K562 (cell line): Measurements from ENCODE around the gene SPG21. TPM values are rescaled to one million over a fixed set of nuclear protein-coding genes. Genes with fewer than 3 reads are reported as not detected.

Source experiments
- ATAC-seq: fragments of 200-7000 bp; cut with Tn5 transposase; 3 replicates; pipeline ENCODE4 v1.9.1; 2020; ENCODE audit warnings: moderate library complexity
- BruUV-seq: library from RNA; stranded (reverse); fragments of 400-500 nt; replicated peaks from 2 replicates; lab custom pipeline; 2021; lab: Mats Ljungman, UMichigan
- CTCF ChIA-PET: fragments of 300-600 bp; formaldehyde crosslinking; extraction: SDS; loops from one replicate; lab custom pipeline; 2021; ENCODE audit warnings: low intra/inter-chr PET ratio; lab: Yijun Ruan, JAX
- POLR2A ChIA-PET: fragments of 300-600, 350-650 bp; sonication (Branson Sonifier 250); formaldehyde crosslinking; extraction: SDS; loops from one replicate; lab custom pipeline; 2021; ENCODE audit warnings: antibody characterized with exemption, inconsistent platforms; lab: Yijun Ruan, JAX
- DNase-seq, 4 experiments: peaks; one replicate each; pipeline versions ENCODE4 v3.0.0 to v3.0.0-alpha.2; 2011 to 2018; ENCODE audit warnings: low spot score in 3 of 4, mixed read lengths in 3 of 4; ENCODE audit errors: extremely low read depth in 1 of 4
- FAIRE-seq: peaks from 2 replicates; lab custom pipeline; 2011; peaks lifted over from hg19 to GRCh38; lab: Jason Lieb, UNC
- H2AFZ ChIP-seq: 2 replicates; pipeline ENCODE4 v1.6.0; 2011; ENCODE audit warnings: low read depth, low read length, control low read depth, inconsistent platforms
- H3K27ac ChIP-seq: fragments of 200-600 bp; 3 replicates; pipeline ENCODE4 v1.8.0; 2011; ENCODE audit warnings: low read depth, mild to moderate bottlenecking, control low read depth, inconsistent platforms, low read length, moderate library complexity, mixed read lengths; ENCODE audit errors: extremely low read depth
- H3K27me3 ChIP-seq, 2 experiments: fragments of 300-600 bp in 1 of 2; 2 replicates in 1 of 2; 3 replicates in 1 of 2; pipeline versions ENCODE4 v1.6.0 to v1.8.0; 2011; ENCODE audit warnings: inconsistent platforms in 2 of 2, low read length in 2 of 2, mild to moderate bottlenecking in 1 of 2, mixed read lengths in 1 of 2, moderate library complexity in 1 of 2; ENCODE audit not compliant: control insufficient read depth in 2 of 2, insufficient read depth in 2 of 2
- H3K36me3 ChIP-seq: fragments of 300-600 bp; 3 replicates; pipeline ENCODE4 v1.8.0; 2011; ENCODE audit warnings: mild to moderate bottlenecking, low read length, inconsistent platforms; ENCODE audit not compliant: control insufficient read depth, insufficient read depth
- H3K4me1 ChIP-seq, 2 experiments: fragments of 200-600 bp in 1 of 2; replicated peaks in 1 of 2; 2 replicates in 1 of 2; 3 replicates in 1 of 2; pipeline versions ENCODE4 v1.5.1 to v1.8.0; 2011; ENCODE audit warnings: inconsistent platforms in 2 of 2, low read length in 2 of 2, mild to moderate bottlenecking in 1 of 2, mixed read lengths in 1 of 2, moderate library complexity in 1 of 2; ENCODE audit not compliant: control insufficient read depth in 2 of 2, insufficient read depth in 2 of 2
- H3K4me2 ChIP-seq: 2 replicates; pipeline ENCODE4 v1.6.1; 2011; ENCODE audit warnings: low read length, control low read depth, inconsistent platforms, mixed read lengths; ENCODE audit not compliant: insufficient read depth
- H3K4me3 ChIP-seq: fragments of 200-600 bp; sonication (generic), shearing (Covaris generic); 2 replicates; pipeline ENCODE4 v1.5.1; 2016; ENCODE audit warnings: control low read depth, inconsistent platforms
- H3K79me2 ChIP-seq: fragments of 200-600 bp; 3 replicates; pipeline ENCODE4 v1.8.0; 2011; ENCODE audit warnings: low read length, inconsistent platforms; ENCODE audit not compliant: control insufficient read depth, insufficient read depth
- H3K9ac ChIP-seq, 2 experiments: 2 replicates each; pipeline versions ENCODE4 v1.6.0 to v1.6.1; 2011; ENCODE audit warnings: low read depth in 2 of 2, low read length in 2 of 2, control low read depth in 1 of 2, inconsistent platforms in 1 of 2, mild to moderate bottlenecking in 1 of 2, mixed read lengths in 1 of 2; ENCODE audit not compliant: insufficient read depth in 1 of 2
- H3K9me1 ChIP-seq: one replicate; pipeline ENCODE4 v1.6.0; 2011; ENCODE audit warnings: inconsistent platforms, mild to moderate bottlenecking, low read length, moderate library complexity; ENCODE audit not compliant: control insufficient read depth, insufficient read depth
- H3K9me3 ChIP-seq: replicated peaks from 2 replicates; pipeline ENCODE4 v1.5.1; 2011; ENCODE audit warnings: low read depth, low read length, inconsistent platforms; ENCODE audit not compliant: control insufficient read depth, insufficient read depth
- H4K20me1 ChIP-seq: replicated peaks from 2 replicates; pipeline ENCODE4 v1.6.1; 2011; ENCODE audit warnings: low read length, inconsistent platforms, mixed read lengths; ENCODE audit not compliant: control insufficient read depth, insufficient read depth
- ATF1 ChIP-seq, 2 experiments: fragments of 450-650 bp in 1 of 2; IDR thresholded peaks; 2 replicates each; pipeline ENCODE4 v1.6.1; 2016; ENCODE audit warnings: missing compliant biosample characterization in 1 of 2, missing genetic modification characterization in 1 of 2
- ATF6 ChIP-seq: sonication (generic); formaldehyde crosslinking; IDR thresholded peaks from 2 replicates; pipeline ENCODE4 v1.4.0; 2020; ENCODE audit warnings: mild to moderate bottlenecking, missing genetic modification reagents
- IRF2 ChIP-seq: sonication (generic); formaldehyde crosslinking; IDR thresholded peaks from 2 replicates; pipeline ENCODE4 v1.8.1; 2022; ENCODE audit warnings: mild to moderate bottlenecking, missing genetic modification reagents
- KLF10 ChIP-seq: fragments of 250-450 bp; sonication (Bioruptor Pico); IDR thresholded peaks from 2 replicates; pipeline ENCODE4 v1.6.1; 2021; ENCODE audit warnings: matching md5 sums
- MYBL2 ChIP-seq, 2 experiments: fragments of 450-650 bp in 1 of 2; sonication (generic) in 1 of 2; formaldehyde crosslinking in 1 of 2; IDR thresholded peaks; 2 replicates each; pipeline versions ENCODE4 v1.6.1 to v1.8.1; 2017 to 2022; ENCODE audit warnings: borderline replicate concordance in 1 of 2, inconsistent platforms in 1 of 2, low read depth in 1 of 2, mild to moderate bottlenecking in 1 of 2, missing genetic modification reagents in 1 of 2, moderate library complexity in 1 of 2
- PCBP1 ChIP-seq: fragments of 200-400 bp; formaldehyde crosslinking; IDR thresholded peaks from 2 replicates; pipeline ENCODE4 v1.6.1; 2018; ENCODE audit warnings: mild to moderate bottlenecking, low read depth, low read length; ENCODE audit not compliant: poor library complexity, severe bottlenecking
- SMARCE1 ChIP-seq: fragments of 450-650 bp; IDR thresholded peaks from 2 replicates; pipeline ENCODE4 v1.7.1; 2016; ENCODE audit warnings: mild to moderate bottlenecking
- THAP12 ChIP-seq: fragments of 250-450 bp; sonication (Bioruptor Pico); IDR thresholded peaks from 2 replicates; pipeline ENCODE4 v1.9.0; 2021; ENCODE audit warnings: mild to moderate bottlenecking, inconsistent platforms
- ZSCAN32 ChIP-seq: fragments of 450-650 bp; formaldehyde crosslinking; IDR thresholded peaks from 2 replicates; pipeline ENCODE4 v1.4.0; 2020; ENCODE audit warnings: mild to moderate bottlenecking, moderate library complexity
- WGBS: fragments of 100-300 bp; shearing (Covaris generic); methylation state at CpG from one replicate; pipeline ENCODE4 v1.1.6; 2016; ENCODE audit warnings: low coverage, mixed read lengths; ENCODE audit not compliant: insufficient coverage; ENCODE audit errors: missing lambda C conversion rate; 5-methylcytosine and 5-hydroxymethylcytosine counted together
- in situ Hi-C: fragments of 300-500 bp; cut with MboI; formaldehyde crosslinking; loops from 4 replicates; pipeline ENCODE4 v1.15.0; 2018; ENCODE audit warnings: inconsistent platforms, mixed read lengths
- intact Hi-C: fragments of 100-400 bp; cut with micrococcal nuclease; formaldehyde crosslinking; loops from 2 replicates; pipeline ENCODE4 v1.14.2; 2022
- polyA plus RNA-seq, 8 experiments: library from polyadenylated mRNA; depleted of rRNA in 4 of 8; stranded (reverse) in 5 of 8; unstranded in 3 of 8; fragments of >200 nt; fragmentation: Nextera tagmentation in 2 of 8; fragmentation: Illumina TruSeq in 1 of 8; extraction: Ambion mirVana in 2 of 8; extraction: Trizol in 1 of 8; gene quantifications; 2 replicates each; pipeline versions ENCODE4 v1.2.1 to v1.2.3, GENCODE V29; 2011 to 2014; ENCODE audit warnings: inconsistent platforms in 1 of 8, missing spikeins in 1 of 8
- total RNA-seq, 7 experiments: library from RNA; depleted of rRNA in 6 of 7; stranded (reverse); fragments of >200 nt in 6 of 7; fragmentation: Illumina TruSeq in 2 of 7; extraction: Trizol in 2 of 7; gene quantifications; 2 replicates each; pipeline versions ENCODE4 v1.2.1 to v1.2.3, GENCODE V29; 2011 to 2021; ENCODE audit warnings: low replicate concordance in 1 of 7

Gene SPG21
- total and polyA plus RNA-seq, 9 of the 15 experiments (the other 6 are each of a cell fraction or from before 2014, with no cell fraction given): 22.8 to 98.8 (median 65.1) TPM

DNA sequence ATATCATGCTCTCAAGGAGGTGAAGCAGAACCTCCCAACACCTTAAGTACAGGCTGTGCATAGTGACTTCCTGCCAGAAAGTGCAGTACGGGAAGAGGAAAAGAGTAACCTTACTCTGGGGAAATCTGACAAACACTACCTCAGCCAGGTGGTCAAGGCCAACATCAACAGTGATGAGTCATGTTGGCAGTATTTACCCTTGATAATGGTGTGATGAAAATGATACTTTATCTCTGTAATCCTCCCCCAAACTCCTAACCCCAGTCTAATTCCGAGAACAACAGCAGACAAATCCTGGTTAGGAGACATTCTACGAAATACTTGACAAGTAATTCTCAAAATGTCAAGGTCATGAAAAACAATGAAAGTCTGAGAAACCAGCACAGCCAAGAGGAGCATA lies 51.5 kb downstream of the SPG21 start (continued):
- TF ChIP-seq SMARCE1: peak; percentile 56; the same call in 1 of the 2 replicates
- TF ChIP-seq, all 486 proteins: peak for 22

DNA sequence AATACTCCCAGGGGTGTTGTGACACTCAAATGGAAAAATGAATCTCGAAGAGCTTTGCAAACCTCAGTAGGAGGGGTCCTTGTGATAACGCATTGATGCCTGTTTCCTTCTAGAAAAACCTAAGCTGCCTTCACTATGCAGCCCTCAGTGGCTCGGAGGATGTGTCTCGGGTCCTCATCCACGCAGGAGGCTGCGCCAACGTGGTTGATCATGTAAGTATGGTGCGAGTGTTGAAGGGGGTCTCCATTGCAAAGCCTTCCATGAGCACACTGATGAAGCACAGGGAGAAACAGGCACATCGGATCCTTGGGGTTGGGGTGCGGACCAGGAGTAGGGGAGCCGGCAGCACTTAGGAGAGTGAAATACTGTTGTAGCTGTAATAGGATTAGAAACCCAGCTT lies 55.7 kb downstream of the SPG21 start:
- no peak for FAIRE-seq

DNA sequence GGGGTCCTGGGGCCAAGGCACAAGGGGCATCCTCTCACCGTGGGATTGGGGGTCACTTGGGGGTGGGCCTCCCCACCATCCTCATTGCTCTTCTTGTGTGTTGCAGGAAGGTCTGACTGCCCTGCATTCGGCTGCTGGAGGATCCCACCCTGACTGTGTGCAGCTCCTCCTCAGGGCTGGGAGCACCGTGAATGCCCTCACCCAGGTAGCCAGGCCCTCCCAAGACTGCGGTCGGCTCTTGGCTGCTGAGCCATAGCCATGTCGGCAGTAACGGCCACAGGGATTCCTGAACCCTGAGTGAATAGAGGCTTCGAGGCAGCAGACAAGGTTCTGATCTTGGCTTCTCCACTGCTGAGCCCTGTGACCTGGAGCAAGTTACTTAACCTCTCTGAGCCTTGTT lies 58.3 kb downstream of the SPG21 start:
- intact Hi-C loops (no loop called here), in situ Hi-C loops (no loop called here)
- Histone ChIP-seq H3K9me1 (no peaks in the 10 kb centered on the region), H3K4me2 (no peak overlapping the region), H3K27ac (no peak overlapping the region), H3K36me3 (no peaks in the 10 kb centered on the region), H3K4me3 (no peak overlapping the region), H3K27me3 (peaks cover 26 to 51% of the 10 kb centered on the region in 2 experiments; a peak in 4 of 5 replicates), H3K9ac (no peak overlapping the region; a peak in 1 of 4 replicates), H3K4me1 (no peaks in the 10 kb centered on the region), H3K79me2 (no peaks in the 10 kb centered on the region), H3K9me3 (no peaks in the 10 kb centered on the region), H4K20me1 (peaks cover 7% of the 10 kb centered on the region), H2AFZ (no peak overlapping the region)
- no TSS peak for BruUV-seq
- ChIA-PET CTCF (no interaction called here), POLR2A (interaction anchor here (0.6 to 2.4 kb wide), 2 partner anchors 8 to 127 kb away, joined by 3 to 7 read pairs; no protein-coding TSS in a partner anchor)
- DNase-seq: no peak
- no peak for ATAC-seq
- no peak for FAIRE-seq
- 2% methylated on average over 8 of the region's 8 CpGs for WGBS
- no peak for TF ChIP-seq MYBL2 (IDR thresholded peaks at IDR 0.05; ENCODE audit: low read depth)
- TF ChIP-seq MYBL2 (CRISPR knock-in tag; IDR thresholded peaks at IDR 0.05; ENCODE audit: borderline replicate concordance): no peak
- no peak for TF ChIP-seq KLF10
- TF ChIP-seq ATF6: no peak
- no peak for TF ChIP-seq THAP12 (CRISPR knock-in tag)

More for the DNA sequence above, 55.7 kb downstream of the SPG21 start:
- intact Hi-C loops: no loop called here
- CTCF ChIA-PET: interaction anchor here (0.6 kb wide), 1 partner anchor 28 kb away, joined by 3 read pairs; no protein-coding TSS in a partner anchor
- no peak for TF ChIP-seq IRF2
- no peak for TF ChIP-seq PCBP1
- TF ChIP-seq ZSCAN32 (CRISPR knock-in tag): no peak
- TF ChIP-seq ATF1 (CRISPR knock-in tag; IDR thresholded peaks at IDR 0.05): no peak
- no peak for TF ChIP-seq ATF1 (tag; IDR thresholded peaks at IDR 0.05)
- TF ChIP-seq, all 486 proteins: peak for 0
- Histone ChIP-seq H4K20me1 (no peaks in the 10 kb centered on the region), H3K9ac (no peak overlapping the region), H3K4me1 (peaks cover 0 to 3% of the 10 kb centered on the region in 2 experiments; a peak in 1 of 5 replicates), H3K27ac (no peak overlapping the region), H3K4me3 (no peak overlapping the region), H3K27me3 (peaks cover 14 to 27% of the 10 kb centered on the region in 2 experiments; a peak in 4 of 5 replicates), H2AFZ (no peak overlapping the region), H3K9me1 (no peaks in the 10 kb centered on the region), H3K79me2 (no peaks in the 10 kb centered on the region), H3K9me3 (no peaks in the 10 kb centered on the region), H3K4me2 (no peak overlapping the region), H3K36me3 (no peaks in the 10 kb centered on the region)
- in situ Hi-C loops: no loop called here
- 16% methylated on average over 11 of the region's 11 CpGs for WGBS
- no peak for DNase-seq
- no peak for ATAC-seq
- POLR2A ChIA-PET: interaction anchor here (0.8 to 1.1 kb wide), 2 partner anchors 10 to 43 kb away, joined by 3 read pairs; no protein-coding TSS in a partner anchor
- no TSS peak for BruUV-seq
